Right atrium auricular region (tissue), 2 donors: ENCODE results near the gene CDK6. TPM values are rescaled to one million over a fixed set of nuclear protein-coding genes. Genes with fewer than 3 reads are reported as not detected.

Experiments
- DNase-seq: peaks from one replicate; pipeline ENCODE4 v3.0.0-alpha.2; 2019; ENCODE audit warnings: low spot score
- H3K27ac ChIP-seq, 2 donors: fragments of 200-600 bp; sonication (generic); 1 replicate in 1 of 2; 2 replicates in 1 of 2; pipeline ENCODE4 v1.5.1; 2016 to 2019
- H3K27me3 ChIP-seq, 2 donors: fragments of 200-600 bp; sonication (generic); one replicate each; pipeline versions ENCODE4 v1.5.1 to v1.6.0; 2017 to 2019
- H3K36me3 ChIP-seq: fragments of 200-600 bp; sonication (generic); one replicate; pipeline ENCODE4 v1.5.1; 2016
- H3K4me1 ChIP-seq, 2 donors: fragments of 200-600 bp; sonication (generic); one replicate each; pipeline versions ENCODE4 v1.5.1 to v1.6.0; 2017 to 2019
- H3K4me3 ChIP-seq, 2 donors: fragments of 200-600 bp; sonication (generic); 1 replicate in 1 of 2; 2 replicates in 1 of 2; pipeline ENCODE4 v1.5.1; 2017 to 2019; ENCODE audit warnings: mild to moderate bottlenecking in 1 of 2, moderate library complexity in 1 of 2
- H3K9me3 ChIP-seq, 2 donors: fragments of 200-600 bp; sonication (generic); one replicate each; pipeline ENCODE4 v1.5.1; 2019
- CTCF ChIP-seq, 2 donors: fragments of 200-600 bp; sonication (generic); IDR thresholded peaks; one replicate each; pipeline ENCODE4 v1.5.1; 2019; ENCODE audit warnings: antibody characterized with exemption in 2 of 2
- total RNA-seq, 2 donors: library from RNA; depleted of rRNA; stranded (reverse); fragments of >200 nt; gene quantifications; one replicate each; pipeline ENCODE4 v1.1.0, GENCODE V29; 2016

CDK6 gene
- total RNA-seq, 2 donors from 2014 or later: 10.6 to 12.4 TPM

- peaks cover 0 to 55% of the 10 kb centered on the region in 2 donors for H3K4me1 ChIP-seq
- DNase-seq: no peak
- H3K9me3 ChIP-seq: no peaks in the 10 kb centered on the region
- H3K27ac ChIP-seq: peak overlapping the region; percentile 23 to 43
- TF ChIP-seq CTCF (IDR thresholded peaks at IDR 0.05): no peak
- no peaks in the 10 kb centered on the region for H3K27me3 ChIP-seq
- no peak overlapping the region for H3K4me3 ChIP-seq
- H3K36me3 ChIP-seq: no peaks in the 10 kb centered on the region
Measured at GRCh38 chr7:92634924-92635519, 201.4 kb downstream of the CDK6 start.

GRCh38 chr7:92634205-92634604 is 202.2 kb downstream of the CDK6 start:
- peaks cover 0 to 55% of the 10 kb centered on the region in 2 donors for H3K4me1 ChIP-seq
- no peak overlapping the region for H3K4me3 ChIP-seq
- no peak for TF ChIP-seq CTCF (IDR thresholded peaks at IDR 0.05)
- DNase-seq: no peak
- peak overlapping the region; percentile 72 to 81 for H3K27ac ChIP-seq
- no peaks in the 10 kb centered on the region for H3K36me3 ChIP-seq
- no peaks in the 10 kb centered on the region for H3K9me3 ChIP-seq
- no peaks in the 10 kb centered on the region for H3K27me3 ChIP-seq

- DNase-seq: no peak
- H3K4me3 ChIP-seq: no peak overlapping the region
Measured at GRCh38 chr7:92633211-92633906, 203.0 kb downstream of the CDK6 start.

GRCh38 chr7:92632791-92633190 is 203.6 kb downstream of the CDK6 start:
- H3K27me3 ChIP-seq: no peaks in the 10 kb centered on the region
- TF ChIP-seq CTCF (IDR thresholded peaks at IDR 0.05): no peak
- peaks cover 0 to 55% of the 10 kb centered on the region in 2 donors for H3K4me1 ChIP-seq
- no peak overlapping the region for H3K4me3 ChIP-seq
- H3K9me3 ChIP-seq: no peaks in the 10 kb centered on the region
- no peak for DNase-seq
- no peaks in the 10 kb centered on the region for H3K36me3 ChIP-seq
- peak overlapping the region; percentile 72 to 81 for H3K27ac ChIP-seq

More at GRCh38 chr7:92633211-92633906, 203.0 kb downstream of the CDK6 start:
- TF ChIP-seq CTCF (IDR thresholded peaks at IDR 0.05): no peak
- Histone ChIP-seq H3K4me1 (peaks cover 0 to 55% of the 10 kb centered on the region in 2 donors), H3K9me3 (no peaks in the 10 kb centered on the region), H3K27ac (peak overlapping the region; percentile 72 to 81), H3K27me3 (no peaks in the 10 kb centered on the region), H3K36me3 (no peaks in the 10 kb centered on the region)

GRCh38 chr7:92631850-92632487 is 204.4 kb downstream of the CDK6 start:
- Histone ChIP-seq H3K27me3 (no peaks in the 10 kb centered on the region), H3K27ac (peak overlapping the region in 1 of 2 donors; percentile 81), H3K36me3 (no peaks in the 10 kb centered on the region), H3K4me3 (no peak overlapping the region), H3K4me1 (peaks cover 0 to 55% of the 10 kb centered on the region in 2 donors), H3K9me3 (no peaks in the 10 kb centered on the region)
- no peak for DNase-seq
- no peak for TF ChIP-seq CTCF (IDR thresholded peaks at IDR 0.05)
